ENCODE results near the gene NSG1. TPM values are rescaled to one million over a fixed set of nuclear protein-coding genes. Genes with fewer than 3 reads are reported as not detected.

The NSG1 gene
- 1 to 10 TPM in 2 of 3 donors, not detected in 1; 1.2 to 5.8 TPM for total RNA-seq
- 12.0 TPM for total RNA-seq (2013)

GRCh38 chr4:4386736-4387392 is at the start of gene NSG1:
TSS of gene NSG1 (plus strand) at chr4:4387102. CDS start at chr4:4387630, 528 bp downstream.
- Histone ChIP-seq H3K4me3 (ENCODE audit: low read length) (peak within 1 kb of the TSS; percentile 31), H3K27ac (ENCODE audit: low read length) (no peak within 1 kb of the TSS), H3K36me3 (ENCODE audit: control insufficient read depth, insufficient read depth, low read length) (no peaks in the 10 kb centered on the region), H3K4me1 (ENCODE audit: control insufficient read depth, insufficient read depth, low read length) (peaks cover 26% of the 10 kb centered on the region), H3K27me3 (ENCODE audit: control insufficient read depth, insufficient read depth, low read length) (peaks cover 16% of the 10 kb centered on the region), H3K9me3 (ENCODE audit: control insufficient read depth, insufficient read depth, low read length) (no peaks in the 10 kb centered on the region)
- peaks cover 6 to 12% of the 10 kb centered on the region in 2 donors for H3K4me1 Mint-ChIP-seq
- no peak within 1 kb of the TSS for H3K27ac Mint-ChIP-seq
- under 1% methylated on average over 87 of the region's 87 CpGs for WGBS (ENCODE audit: insufficient coverage)
- DNase-seq (peak in 1 of 2 donors; percentile 67), ATAC-seq (peak in 2 of 3 donors; percentile 47 to 50)
- H3K27me3 Mint-ChIP-seq (ENCODE audit: low read depth in 2 of 2) = peaks cover 44 to 62% of the 10 kb centered on the region in 2 donors
- no peaks in the 10 kb centered on the region for H3K9me3 Mint-ChIP-seq
- TF ChIP-seq CTCF (IDR thresholded peaks at IDR 0.05) = no peak
- no peaks in the 10 kb centered on the region for H3K36me3 Mint-ChIP-seq
- H3K4me3 Mint-ChIP-seq = peak within 1 kb of the TSS; percentile 86
- intact Hi-C loops (cut with micrococcal nuclease) = no loop called here

- no peak overlapping the region for H3K27ac ChIP-seq (ENCODE audit: low read length)
Measured at GRCh38 chr4:4338210-4339001, 48.5 kb upstream of the NSG1 start.

GRCh38 chr4:4339504-4340085 is 47.3 kb upstream of the NSG1 start:
- intact Hi-C loops (cut with micrococcal nuclease) = no loop called here
- 80% methylated on average over 21 of the region's 21 CpGs for WGBS (ENCODE audit: insufficient coverage)
- H3K36me3 Mint-ChIP-seq = no peaks in the 10 kb centered on the region
- DNase-seq (no peak), ATAC-seq (no peak)
- no peak for TF ChIP-seq CTCF (IDR thresholded peaks at IDR 0.05)
- H3K4me1 Mint-ChIP-seq = peaks cover 6 to 8% of the 10 kb centered on the region in 2 donors
- H3K4me1 ChIP-seq (ENCODE audit: control insufficient read depth, insufficient read depth, low read length) = peaks cover 4% of the 10 kb centered on the region
- H3K27me3 ChIP-seq (ENCODE audit: control insufficient read depth, insufficient read depth, low read length) = no peaks in the 10 kb centered on the region
- H3K4me3 Mint-ChIP-seq = no peak overlapping the region
- no peak overlapping the region for H3K27ac Mint-ChIP-seq
- no peak overlapping the region for H3K4me3 ChIP-seq (ENCODE audit: low read length)
- no peaks in the 10 kb centered on the region for H3K9me3 ChIP-seq (ENCODE audit: control insufficient read depth, insufficient read depth, low read length)
- H3K27ac ChIP-seq (ENCODE audit: low read length) = no peak overlapping the region
- H3K36me3 ChIP-seq (ENCODE audit: control insufficient read depth, insufficient read depth, low read length) = no peaks in the 10 kb centered on the region
- no peaks in the 10 kb centered on the region for H3K9me3 Mint-ChIP-seq
- no peaks in the 10 kb centered on the region for H3K27me3 Mint-ChIP-seq (ENCODE audit: low read depth in 2 of 2)

More at GRCh38 chr4:4338210-4339001, 48.5 kb upstream of the NSG1 start:
- Mint-ChIP-seq H3K4me1 (peaks cover 8 to 9% of the 10 kb centered on the region in 2 donors), H3K27me3 (ENCODE audit: low read depth in 2 of 2) (no peaks in the 10 kb centered on the region), H3K27ac (no peak overlapping the region), H3K36me3 (no peaks in the 10 kb centered on the region), H3K4me3 (no peak overlapping the region), H3K9me3 (no peaks in the 10 kb centered on the region)
- Histone ChIP-seq H3K4me1 (ENCODE audit: control insufficient read depth, insufficient read depth, low read length) (peaks cover 4% of the 10 kb centered on the region), H3K27me3 (ENCODE audit: control insufficient read depth, insufficient read depth, low read length) (no peaks in the 10 kb centered on the region), H3K9me3 (ENCODE audit: control insufficient read depth, insufficient read depth, low read length) (no peaks in the 10 kb centered on the region), H3K36me3 (ENCODE audit: control insufficient read depth, insufficient read depth, low read length) (no peaks in the 10 kb centered on the region), H3K4me3 (ENCODE audit: low read length) (no peak overlapping the region)
- peak in 1 of 3 donors; percentile 3 for ATAC-seq
- DNase-seq = no peak
- intact Hi-C loops (cut with micrococcal nuclease) = no loop called here
- WGBS (ENCODE audit: insufficient coverage) = 80% methylated on average over 11 of the region's 11 CpGs
- TF ChIP-seq CTCF (IDR thresholded peaks at IDR 0.05) = no peak
